HepG2 (cell line): ENCODE measurements around the gene PROC. TPM values are rescaled to one million over a fixed set of nuclear protein-coding genes. Genes with fewer than 3 reads are reported as not detected.
A peak's percentile ranks its signal among the peaks of the same experiment; 100 is the strongest.

Experiments used
- ASH2L ChIP-seq: fragments of 300-600, 200-600 bp; sonication (generic); IDR thresholded peaks from 2 replicates; pipeline ENCODE4 v1.7.0; 2017; ENCODE audit warnings: low read depth, mild to moderate bottlenecking, moderate library complexity, mixed read lengths, low read length; ENCODE audit not compliant: insufficient read length
- E2F5 ChIP-seq: sonication (generic); formaldehyde crosslinking; conservative IDR thresholded peaks from 2 replicates; pipeline ENCODE4 v1.4.0; 2020; ENCODE audit warnings: missing genetic modification reagents
- ESRRA ChIP-seq: sonication (generic); formaldehyde crosslinking; IDR thresholded peaks from 2 replicates; pipeline ENCODE4 v1.5.1; 2020; ENCODE audit warnings: mild to moderate bottlenecking, low read depth, missing genetic modification reagents
- GMEB2 ChIP-seq: IDR thresholded peaks from 2 replicates; pipeline ENCODE4 v1.6.1; 2016; ENCODE audit warnings: missing biosample characterization, missing genetic modification reagents, low read depth
- KLF12 ChIP-seq: sonication (generic); formaldehyde crosslinking; IDR thresholded peaks from 2 replicates; pipeline ENCODE4 v1.4.0; 2020; ENCODE audit warnings: missing genetic modification reagents, borderline replicate concordance
- KMT2B ChIP-seq: IDR thresholded peaks from 2 replicates; pipeline ENCODE4 v1.6.1; 2016; ENCODE audit warnings: missing genetic modification reagents, missing compliant biosample characterization
- NR0B2 ChIP-seq: sonication (generic); formaldehyde crosslinking; IDR thresholded peaks from 2 replicates; pipeline ENCODE4 v1.4.0; 2020; ENCODE audit warnings: mild to moderate bottlenecking, missing genetic modification reagents
- NR2F6 ChIP-seq, 2 experiments: IDR thresholded peaks; 2 replicates each; pipeline ENCODE4 v1.6.1; 2016; ENCODE audit warnings: antibody characterized with exemption in 1 of 2, mild to moderate bottlenecking in 1 of 2
- SMAD9 ChIP-seq: sonication (generic); formaldehyde crosslinking; IDR thresholded peaks from 2 replicates; pipeline ENCODE4 v1.5.1; 2020; ENCODE audit warnings: mild to moderate bottlenecking, missing genetic modification reagents
- SRSF9 ChIP-seq: fragments of 200-400 bp; formaldehyde crosslinking; IDR thresholded peaks from 2 replicates; pipeline ENCODE4 v1.6.1; 2018; ENCODE audit warnings: borderline replicate concordance, mild to moderate bottlenecking, low read depth, low read length; ENCODE audit not compliant: insufficient read depth, poor library complexity, severe bottlenecking
- TFDP1 ChIP-seq: IDR thresholded peaks from 2 replicates; pipeline ENCODE4 v1.6.1; 2016; ENCODE audit warnings: missing compliant biosample characterization, missing genetic modification reagents, borderline replicate concordance
- THAP7 ChIP-seq: sonication (generic); formaldehyde crosslinking; IDR thresholded peaks from 2 replicates; pipeline ENCODE4 v1.8.1; 2023; ENCODE audit warnings: mild to moderate bottlenecking, missing genetic modification reagents
- TRAFD1 ChIP-seq: sonication (generic); formaldehyde crosslinking; IDR thresholded peaks from 2 replicates; pipeline ENCODE4 v1.5.1; 2020; ENCODE audit warnings: missing genetic modification reagents, mild to moderate bottlenecking, borderline replicate concordance
- ZNF337 ChIP-seq: sonication (generic); formaldehyde crosslinking; IDR thresholded peaks from 2 replicates; pipeline ENCODE4 v1.5.1; 2020; ENCODE audit warnings: missing genetic modification reagents, low read depth, mild to moderate bottlenecking, borderline replicate concordance
- ZNF564 ChIP-seq: sonication (generic); formaldehyde crosslinking; IDR thresholded peaks from 2 replicates; pipeline ENCODE4 v1.8.1; 2023; ENCODE audit warnings: mild to moderate bottlenecking, missing genetic modification reagents
- ZNF589 ChIP-seq: sonication (generic); formaldehyde crosslinking; conservative IDR thresholded peaks from 2 replicates; pipeline ENCODE4 v1.8.0; 2022; ENCODE audit warnings: mild to moderate bottlenecking, moderate library complexity, missing genetic modification reagents
- ZNF724P ChIP-seq: sonication (generic); formaldehyde crosslinking; IDR thresholded peaks from 2 replicates; pipeline ENCODE4 v1.8.0; 2022; ENCODE audit warnings: missing genetic modification reagents, borderline replicate concordance
- ZNF792 ChIP-seq: IDR thresholded peaks from 2 replicates; pipeline ENCODE4 v1.6.1; 2016
- ZSCAN25 ChIP-seq: sonication (generic); formaldehyde crosslinking; IDR thresholded peaks from 2 replicates; pipeline ENCODE4 v1.8.0; 2022; ENCODE audit warnings: mild to moderate bottlenecking, missing genetic modification reagents
- ZSCAN31 ChIP-seq: sonication (generic); formaldehyde crosslinking; IDR thresholded peaks from 2 replicates; pipeline ENCODE4 v1.5.0; 2020; ENCODE audit warnings: low read depth, mild to moderate bottlenecking, missing genetic modification reagents
- polyA plus RNA-seq, 8 experiments: library from polyadenylated mRNA; depleted of rRNA in 3 of 8; stranded (reverse) in 7 of 8; unstranded in 1 of 8; fragments of >200 nt; fragmentation: Illumina TruSeq in 4 of 8; extraction: Trizol in 4 of 8; gene quantifications; 2 replicates each; pipeline versions ENCODE4 v1.2.1 to v1.2.3, GENCODE V29; 2011 to 2016; ENCODE audit warnings: low read depth in 4 of 8, missing spikeins in 1 of 8, mixed read lengths in 1 of 8; ENCODE audit not compliant: insufficient read depth in 1 of 8
- total RNA-seq, 5 experiments: library from RNA; depleted of rRNA; stranded (reverse); fragments of >200 nt; fragmentation: Illumina TruSeq; extraction: Trizol; gene quantifications; 2 replicates each; pipeline ENCODE4 v1.2.3, GENCODE V29; 2016; ENCODE audit warnings: low read depth in 1 of 5

Gene PROC
- total and polyA plus RNA-seq, 2 of the 13 experiments (the other 11 are each of a cell fraction or from before 2014, with no cell fraction given) = 134 to 185 TPM

- TF ChIP-seq E2F5 (CRISPR knock-in tag) = no peak
- peak; percentile 94 for TF ChIP-seq TFDP1 (CRISPR knock-in tag)
- peak; percentile 100 for TF ChIP-seq ASH2L
- TF ChIP-seq THAP7 (CRISPR knock-in tag) = no peak
- peak; percentile 79 for TF ChIP-seq KMT2B (CRISPR knock-in tag)
- peak; percentile 75 for TF ChIP-seq NR2F6 (IDR thresholded peaks at IDR 0.05)
- peak; percentile 91 for TF ChIP-seq NR2F6 (CRISPR knock-in tag; IDR thresholded peaks at IDR 0.05)
- no peak for TF ChIP-seq GMEB2 (CRISPR knock-in tag)
- no peak for TF ChIP-seq ZNF564 (CRISPR knock-in tag)
- no peak for TF ChIP-seq NR0B2 (CRISPR knock-in tag)
- TF ChIP-seq KLF12 (CRISPR knock-in tag) = peak; percentile 76; the same call in 1 of the 2 replicates
- peak; percentile 69; the same call in 1 of the 2 replicates for TF ChIP-seq ZNF724P (CRISPR knock-in tag)
- no peak for TF ChIP-seq TRAFD1 (CRISPR knock-in tag)
- peak; percentile 64; the same call in 1 of the 2 replicates for TF ChIP-seq ZNF337 (CRISPR knock-in tag)
- peak; percentile 62; the same call in 1 of the 2 replicates for TF ChIP-seq ZSCAN25 (CRISPR knock-in tag)
- TF ChIP-seq SMAD9 = no peak
- peak; percentile 88 for TF ChIP-seq ZNF792 (CRISPR knock-in tag)
- TF ChIP-seq SRSF9 = no peak
- TF ChIP-seq ZSCAN31 (CRISPR knock-in tag) = peak; percentile 16
- TF ChIP-seq ZNF589 (CRISPR knock-in tag) = peak; percentile 83; the same call in 1 of the 2 replicates
- peak; percentile 90; the same call in 1 of the 2 replicates for TF ChIP-seq ESRRA
Observed at GRCh38 chr2:127454595-127455565, 36.7 kb downstream of the PROC start (continued).
